Omental fat pad (tissue), 4 donors: Measurements from ENCODE around the gene AIFM2. TPM values are rescaled to one million over a fixed set of nuclear protein-coding genes. Genes with fewer than 3 reads are reported as not detected.
A peak's percentile ranks its signal among the peaks of the same experiment; 100 is the strongest.

Experiments
- ATAC-seq: fragments of 150-250 bp; one replicate; pipeline ENCODE4 v1.9.1; 2016; ENCODE audit warnings: mild to moderate bottlenecking, moderate library complexity; ENCODE audit not compliant: low FRiP score
- DNase-seq: peaks from one replicate; pipeline ENCODE4 v3.0.0-alpha.2; 2019; ENCODE audit warnings: low spot score
- CTCF ChIP-seq, 3 donors: fragments of 450-650 bp; IDR thresholded peaks; one replicate each; pipeline ENCODE4 v1.5.1; 2016 to 2017; ENCODE audit warnings: antibody characterized with exemption in 3 of 3, mild to moderate bottlenecking in 3 of 3, moderate library complexity in 2 of 3
- total RNA-seq, 4 donors: library from RNA; depleted of rRNA; stranded (reverse); fragments of >200 nt; gene quantifications; one replicate each; pipeline ENCODE4 v1.1.0, GENCODE V29; 2016

The AIFM2 gene
- total RNA-seq, 4 donors from 2014 or later = 32.8 to 118 (median 53.6) TPM

- no peak for TF ChIP-seq CTCF (IDR thresholded peaks at IDR 0.05)
- ATAC-seq (no peak), DNase-seq (no peak)
Observed at GRCh38 chr10:70131560-70131937, 1.1 kb downstream of the AIFM2 start.

- no peak for TF ChIP-seq CTCF (IDR thresholded peaks at IDR 0.05)
Observed at GRCh38 chr10:70130878-70131559, 1.6 kb downstream of the AIFM2 start.

GRCh38 chr10:70126700-70127395 is 5.8 kb downstream of the AIFM2 start:
- ATAC-seq = no peak
- TF ChIP-seq CTCF (IDR thresholded peaks at IDR 0.05) = no peak

More at GRCh38 chr10:70130878-70131559, 1.6 kb downstream of the AIFM2 start:
- DNase-seq (no peak), ATAC-seq (peak; percentile 50)

GRCh38 chr10:70125918-70126552 is 6.6 kb downstream of the AIFM2 start:
- TF ChIP-seq CTCF (IDR thresholded peaks at IDR 0.05) = no peak
- DNase-seq (no peak), ATAC-seq (no peak)

More at GRCh38 chr10:70126700-70127395, 5.8 kb downstream of the AIFM2 start:
- no peak for DNase-seq

- ATAC-seq = no peak
- DNase-seq = no peak
- TF ChIP-seq CTCF (IDR thresholded peaks at IDR 0.05) = no peak
Observed at GRCh38 chr10:70124918-70125317, 7.7 kb downstream of the AIFM2 start.

- no peak for TF ChIP-seq CTCF (IDR thresholded peaks at IDR 0.05)
- ATAC-seq (no peak), DNase-seq (no peak)
Observed at GRCh38 chr10:70124415-70124814, 8.2 kb downstream of the AIFM2 start.
